Measurements from ENCODE around the gene HMGN4. TPM values are rescaled to one million over a fixed set of nuclear protein-coding genes. Genes with fewer than 3 reads are reported as not detected.

Gene HMGN4
- total and polyA plus RNA-seq, 9 of the 15 experiments (the other 6 are each of a cell fraction or from before 2014, with no cell fraction given) = 35.4 to 134 (median 94.1) TPM

GRCh38 chr6:26556263-26557070, 18.3 kb downstream of the HMGN4 start (continued):
- TF ChIP-seq, protein P1, sequence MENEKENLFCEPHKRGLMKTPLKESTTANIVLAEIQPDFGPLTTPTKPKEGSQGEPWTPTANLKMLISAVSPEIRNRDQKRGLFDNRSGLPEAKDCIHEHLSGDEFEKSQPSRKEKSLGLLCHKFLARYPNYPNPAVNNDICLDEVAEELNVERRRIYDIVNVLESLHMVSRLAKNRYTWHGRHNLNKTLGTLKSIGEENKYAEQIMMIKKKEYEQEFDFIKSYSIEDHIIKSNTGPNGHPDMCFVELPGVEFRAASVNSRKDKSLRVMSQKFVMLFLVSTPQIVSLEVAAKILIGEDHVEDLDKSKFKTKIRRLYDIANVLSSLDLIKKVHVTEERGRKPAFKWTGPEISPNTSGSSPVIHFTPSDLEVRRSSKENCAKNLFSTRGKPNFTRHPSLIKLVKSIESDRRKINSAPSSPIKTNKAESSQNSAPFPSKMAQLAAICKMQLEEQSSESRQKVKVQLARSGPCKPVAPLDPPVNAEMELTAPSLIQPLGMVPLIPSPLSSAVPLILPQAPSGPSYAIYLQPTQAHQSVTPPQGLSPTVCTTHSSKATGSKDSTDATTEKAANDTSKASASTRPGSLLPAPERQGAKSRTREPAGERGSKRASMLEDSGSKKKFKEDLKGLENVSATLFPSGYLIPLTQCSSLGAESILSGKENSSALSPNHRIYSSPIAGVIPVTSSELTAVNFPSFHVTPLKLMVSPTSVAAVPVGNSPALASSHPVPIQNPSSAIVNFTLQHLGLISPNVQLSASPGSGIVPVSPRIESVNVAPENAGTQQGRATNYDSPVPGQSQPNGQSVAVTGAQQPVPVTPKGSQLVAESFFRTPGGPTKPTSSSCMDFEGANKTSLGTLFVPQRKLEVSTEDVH (IDR thresholded peaks at IDR 0.05; ENCODE audit: low read depth, partially characterized antibody) = peak; percentile 55
- peak; percentile 69; the same call in 1 of the 2 replicates for TF ChIP-seq RNF2 (IDR thresholded peaks at IDR 0.05)
- no peak for TF ChIP-seq ZNF668 (CRISPR knock-in tag; IDR thresholded peaks at IDR 0.05)
- TF ChIP-seq TSC22D4 (tag; IDR thresholded peaks at IDR 0.05) = no peak
- no peak for TF ChIP-seq CBFA2T2 (conservative IDR thresholded peaks at IDR 0.05)
- TF ChIP-seq MTA2 (IDR thresholded peaks at IDR 0.05; ENCODE audit: low read depth) = no peak
- no peak for TF ChIP-seq CCAR2 (IDR thresholded peaks at IDR 0.05; ENCODE audit: low read depth, low read length)
- TF ChIP-seq PHTF2 (CRISPR knock-in tag; IDR thresholded peaks at IDR 0.05) = no peak
- TF ChIP-seq SMAD3 (CRISPR knock-in tag; conservative IDR thresholded peaks at IDR 0.05) = no peak
- TF ChIP-seq DNMT1 (IDR thresholded peaks at IDR 0.05) = 0 out of 2 replicates have a peak, but pooled peaks have one; percentile 7
- TF ChIP-seq DDX20 (tag; IDR thresholded peaks at IDR 0.05; ENCODE audit: low read depth) = no peak
- TF ChIP-seq KAT2B (IDR thresholded peaks at IDR 0.05; ENCODE audit: low read depth, low read length) = no peak
- peak; percentile 17; the same call in 1 of the 2 replicates for TF ChIP-seq ARID1B (IDR thresholded peaks at IDR 0.05)
- TF ChIP-seq UBTF (IDR thresholded peaks at IDR 0.05; ENCODE audit: borderline replicate concordance in 1 of 2, low read depth in 2 of 2, low read length in 2 of 2) = 0 out of 4 replicates have a peak, but pooled peaks of 1 of the 2 experiments have one; percentile 53
- TF ChIP-seq NCOA4 (IDR thresholded peaks at IDR 0.05; ENCODE audit: partially characterized antibody) = no peak
- TF ChIP-seq, protein P2, sequence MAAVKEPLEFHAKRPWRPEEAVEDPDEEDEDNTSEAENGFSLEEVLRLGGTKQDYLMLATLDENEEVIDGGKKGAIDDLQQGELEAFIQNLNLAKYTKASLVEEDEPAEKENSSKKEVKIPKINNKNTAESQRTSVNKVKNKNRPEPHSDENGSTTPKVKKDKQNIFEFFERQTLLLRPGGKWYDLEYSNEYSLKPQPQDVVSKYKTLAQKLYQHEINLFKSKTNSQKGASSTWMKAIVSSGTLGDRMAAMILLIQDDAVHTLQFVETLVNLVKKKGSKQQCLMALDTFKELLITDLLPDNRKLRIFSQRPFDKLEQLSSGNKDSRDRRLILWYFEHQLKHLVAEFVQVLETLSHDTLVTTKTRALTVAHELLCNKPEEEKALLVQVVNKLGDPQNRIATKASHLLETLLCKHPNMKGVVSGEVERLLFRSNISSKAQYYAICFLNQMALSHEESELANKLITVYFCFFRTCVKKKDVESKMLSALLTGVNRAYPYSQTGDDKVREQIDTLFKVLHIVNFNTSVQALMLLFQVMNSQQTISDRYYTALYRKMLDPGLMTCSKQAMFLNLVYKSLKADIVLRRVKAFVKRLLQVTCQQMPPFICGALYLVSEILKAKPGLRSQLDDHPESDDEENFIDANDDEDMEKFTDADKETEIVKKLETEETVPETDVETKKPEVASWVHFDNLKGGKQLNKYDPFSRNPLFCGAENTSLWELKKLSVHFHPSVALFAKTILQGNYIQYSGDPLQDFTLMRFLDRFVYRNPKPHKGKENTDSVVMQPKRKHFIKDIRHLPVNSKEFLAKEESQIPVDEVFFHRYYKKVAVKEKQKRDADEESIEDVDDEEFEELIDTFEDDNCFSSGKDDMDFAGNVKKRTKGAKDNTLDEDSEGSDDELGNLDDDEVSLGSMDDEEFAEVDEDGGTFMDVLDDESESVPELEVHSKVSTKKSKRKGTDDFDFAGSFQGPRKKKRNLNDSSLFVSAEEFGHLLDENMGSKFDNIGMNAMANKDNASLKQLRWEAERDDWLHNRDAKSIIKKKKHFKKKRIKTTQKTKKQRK (IDR thresholded peaks at IDR 0.05; ENCODE audit: borderline replicate concordance, low read depth, low read length) = no peak
- no peak for TF ChIP-seq ZNF217 (CRISPR knock-in tag; IDR thresholded peaks at IDR 0.05)
- no peak for TF ChIP-seq PPARD (CRISPR knock-in tag; IDR thresholded peaks at IDR 0.05)
- TF ChIP-seq, protein P3, sequence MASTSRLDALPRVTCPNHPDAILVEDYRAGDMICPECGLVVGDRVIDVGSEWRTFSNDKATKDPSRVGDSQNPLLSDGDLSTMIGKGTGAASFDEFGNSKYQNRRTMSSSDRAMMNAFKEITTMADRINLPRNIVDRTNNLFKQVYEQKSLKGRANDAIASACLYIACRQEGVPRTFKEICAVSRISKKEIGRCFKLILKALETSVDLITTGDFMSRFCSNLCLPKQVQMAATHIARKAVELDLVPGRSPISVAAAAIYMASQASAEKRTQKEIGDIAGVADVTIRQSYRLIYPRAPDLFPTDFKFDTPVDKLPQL (IDR thresholded peaks at IDR 0.05; ENCODE audit: extremely low read depth, insufficient read length) = no peak

Measured in K562 (cell line).